T1000 (cell line): ENCODE measurements around the gene H2AZ2.
"Not testable (repeated sequence)": the region's sequence is repeated elsewhere in the genome, so short reads cannot be mapped to it uniquely, and the experiment has no call there.

Experiments used
- DNase-seq: peaks from one replicate; lab custom pipeline; 2025; ENCODE audit warnings: mixed read lengths; lab: John Stamatoyannopoulos, UW

H2AZ2 gene

DNA sequence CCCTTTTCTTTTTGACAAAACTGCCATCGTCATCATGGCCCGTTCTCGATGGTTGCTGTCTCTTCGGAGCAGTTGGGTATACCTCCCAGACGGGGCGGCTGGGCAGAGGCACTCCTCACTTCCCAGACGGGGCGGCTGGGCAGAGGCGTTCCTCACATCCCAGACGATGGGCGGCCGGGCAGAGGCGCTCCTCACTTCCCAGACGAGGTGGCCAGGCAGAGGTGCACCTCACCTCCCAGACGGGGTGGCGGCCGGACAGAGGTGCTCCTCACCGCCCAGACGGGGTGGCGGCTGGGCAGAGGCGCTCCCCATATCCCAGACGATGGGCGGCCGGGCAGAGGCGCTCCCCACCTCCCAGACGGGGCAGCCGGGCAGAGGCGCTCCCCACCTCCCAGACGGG is 22.9 kb upstream of the H2AZ2 start:
- DNase-seq: not testable (repeated sequence)

DNA sequence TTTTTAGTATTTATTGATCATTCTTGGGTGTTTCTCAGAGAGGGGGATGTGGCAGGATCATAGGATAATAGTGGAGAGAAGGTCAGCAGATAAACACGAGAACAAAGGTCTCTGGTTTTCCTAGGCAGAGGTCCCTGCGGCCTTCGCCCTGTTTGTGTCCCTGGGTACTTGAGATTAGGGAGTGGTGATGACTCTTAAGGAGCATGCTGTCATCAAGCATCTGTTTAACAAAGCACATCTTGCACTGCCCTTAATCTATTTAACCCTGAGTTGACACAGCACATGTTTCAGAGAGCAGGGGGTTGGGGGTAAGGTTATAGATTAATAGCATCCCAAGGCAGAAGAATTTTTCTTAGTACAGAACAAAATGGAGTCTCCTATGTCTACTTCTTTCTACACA is 22.4 kb upstream of the H2AZ2 start:
- DNase-seq: not testable (repeated sequence)

DNA sequence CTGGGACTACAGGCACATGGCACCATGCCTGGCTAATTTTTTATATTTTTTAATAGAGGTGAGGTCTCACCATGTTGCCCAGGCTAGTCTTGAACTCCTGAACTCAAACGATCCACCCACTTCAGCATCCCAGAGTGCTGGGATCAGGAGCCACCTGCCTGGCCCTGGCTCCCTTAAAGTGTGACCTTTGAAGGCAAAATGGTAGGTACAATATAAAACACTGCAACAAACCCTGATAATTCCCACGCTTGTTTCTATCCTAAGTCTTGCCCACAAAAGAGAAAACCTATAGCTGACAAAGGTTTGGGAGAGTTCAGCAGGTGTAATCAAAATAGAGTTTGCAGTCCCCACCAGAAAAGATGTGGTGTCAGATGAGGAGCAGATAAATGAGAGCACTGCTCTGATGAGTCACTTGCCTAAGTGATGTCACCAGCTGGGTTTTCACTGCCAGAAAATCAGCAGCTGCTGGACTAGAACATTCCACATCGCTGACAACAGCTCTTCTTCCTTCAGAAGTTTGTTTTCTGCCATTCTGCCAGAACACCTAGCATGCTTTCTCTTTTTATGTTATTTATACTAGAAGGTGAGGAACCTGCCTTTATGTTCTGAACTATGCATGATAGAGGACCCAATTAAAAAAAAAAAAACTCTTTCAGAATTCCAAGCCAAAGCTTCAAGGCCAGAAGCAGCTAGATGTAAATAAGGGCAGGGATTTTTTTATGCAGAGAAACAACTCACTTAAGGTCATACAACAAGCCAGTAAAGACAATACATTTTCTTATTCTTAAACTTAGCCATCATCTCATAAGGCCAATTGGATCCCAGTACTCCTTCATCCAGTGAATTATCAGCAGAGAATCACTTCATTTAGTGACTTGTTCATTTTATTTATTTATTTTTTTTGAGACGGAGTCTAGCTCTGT is 19.4 kb upstream of the H2AZ2 start:
- DNase-seq: peak; percentile 15

DNA sequence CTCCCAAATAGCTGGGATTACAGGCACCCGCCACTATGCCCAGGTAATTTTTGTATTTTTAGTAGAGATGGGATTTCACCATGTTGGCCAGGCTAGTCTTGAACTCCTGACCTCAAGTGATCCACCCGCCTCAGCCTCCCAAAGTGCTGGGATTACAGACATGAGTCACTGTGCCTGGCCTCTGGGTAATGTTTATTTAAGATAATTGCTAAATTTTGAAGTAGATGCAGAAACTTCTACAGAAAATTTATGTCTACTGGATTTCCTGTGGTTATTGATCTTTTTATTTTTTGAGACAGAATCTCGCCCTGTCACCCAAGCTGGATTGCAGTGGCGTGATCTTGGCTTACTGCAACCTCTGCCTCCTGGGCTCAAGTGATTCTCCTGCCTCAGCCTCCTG is 14.1 kb upstream of the H2AZ2 start:
- not testable (repeated sequence) for DNase-seq

DNA sequence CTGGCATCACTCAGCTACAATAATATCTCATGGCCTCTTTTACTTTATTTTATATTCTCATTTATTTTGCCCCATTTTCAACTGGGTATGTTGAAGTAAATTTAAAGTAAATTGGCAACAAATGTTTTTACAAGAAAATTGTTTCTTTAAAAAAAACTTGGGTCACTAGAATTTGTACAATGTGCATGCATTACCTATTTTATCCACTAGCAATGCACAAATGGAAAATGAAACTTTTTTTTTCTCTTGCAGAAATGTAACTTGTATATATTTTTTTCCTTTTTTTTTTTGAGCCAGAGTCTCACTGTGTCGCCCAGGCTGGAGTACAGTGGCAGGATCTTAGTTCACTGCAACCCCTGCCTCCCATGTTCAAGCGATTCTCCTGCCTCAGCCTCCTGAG is 10.3 kb upstream of the H2AZ2 start:
- DNase-seq: no peak

DNA sequence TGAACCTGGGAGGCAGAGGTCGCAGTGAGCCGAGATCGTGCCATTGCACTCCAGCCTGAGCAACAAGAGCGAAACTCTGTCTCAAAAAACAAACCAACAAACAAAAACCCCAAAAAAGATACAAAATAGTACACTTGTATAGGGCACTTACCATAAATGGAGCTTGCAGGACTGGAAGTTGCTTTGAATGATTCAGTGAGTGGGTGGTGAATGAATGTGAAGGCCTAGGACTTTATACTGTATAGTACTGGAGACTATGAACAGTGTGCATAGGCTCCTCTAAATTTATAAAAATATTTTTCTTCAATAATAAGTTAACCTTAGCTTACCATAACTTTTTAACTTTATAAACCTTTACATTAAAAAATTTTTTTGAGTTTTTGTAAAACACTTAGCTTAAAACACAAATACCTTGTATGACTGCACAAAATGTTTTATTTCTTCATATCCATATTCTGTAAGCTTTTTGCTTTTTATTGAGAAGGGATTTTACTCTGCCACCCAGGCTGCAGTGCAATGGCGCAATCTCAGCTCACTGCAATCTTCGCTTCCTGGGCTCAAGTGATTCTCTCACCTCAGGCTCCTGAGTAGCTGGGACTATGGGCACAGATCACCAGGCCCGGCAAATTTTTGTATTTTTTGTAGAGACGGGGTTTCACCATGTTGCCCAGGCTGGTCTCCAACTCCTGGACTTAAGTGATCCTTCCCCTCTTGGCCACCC is 6.9 kb upstream of the H2AZ2 start:
- no peak for DNase-seq

DNA sequence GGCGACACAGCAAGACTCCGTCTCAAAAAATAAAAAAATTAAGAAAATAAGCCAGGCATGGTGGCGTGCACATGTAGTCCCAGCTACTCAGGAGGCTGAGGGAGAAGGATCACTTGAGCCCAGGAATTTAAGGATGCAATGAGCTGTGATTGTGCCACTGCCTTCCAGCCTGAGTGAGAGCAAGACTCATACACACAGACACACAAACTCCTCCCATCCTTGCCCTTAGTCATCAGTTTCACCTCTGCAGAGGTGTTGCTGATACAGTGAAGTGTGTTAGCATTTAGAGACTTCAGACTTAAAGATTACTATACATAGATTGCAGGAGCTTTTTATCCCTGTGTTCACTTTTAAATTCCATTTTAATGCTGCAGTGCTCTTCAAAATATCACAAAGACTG is 5.5 kb upstream of the H2AZ2 start:
- DNase-seq: no peak

DNA sequence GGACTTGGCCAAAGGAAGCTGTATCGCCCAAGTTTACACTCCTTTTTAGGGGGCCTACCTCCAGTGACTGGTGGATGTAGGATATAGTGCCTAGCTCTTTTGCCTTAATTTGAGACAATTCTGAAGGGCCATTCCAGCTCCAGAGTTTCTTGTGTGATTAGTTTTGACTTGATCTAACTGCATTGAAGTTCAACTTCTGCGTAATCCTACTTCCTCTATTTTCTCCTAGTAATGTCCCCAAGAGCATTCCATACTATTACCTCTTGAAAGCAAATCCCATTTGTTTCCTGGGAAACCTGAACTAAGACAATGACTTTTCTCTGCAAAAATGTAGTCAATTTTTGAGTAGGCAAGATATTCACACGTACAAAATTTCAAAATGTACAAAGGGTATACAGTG is 4.7 kb upstream of the H2AZ2 start:
- no peak for DNase-seq

DNA sequence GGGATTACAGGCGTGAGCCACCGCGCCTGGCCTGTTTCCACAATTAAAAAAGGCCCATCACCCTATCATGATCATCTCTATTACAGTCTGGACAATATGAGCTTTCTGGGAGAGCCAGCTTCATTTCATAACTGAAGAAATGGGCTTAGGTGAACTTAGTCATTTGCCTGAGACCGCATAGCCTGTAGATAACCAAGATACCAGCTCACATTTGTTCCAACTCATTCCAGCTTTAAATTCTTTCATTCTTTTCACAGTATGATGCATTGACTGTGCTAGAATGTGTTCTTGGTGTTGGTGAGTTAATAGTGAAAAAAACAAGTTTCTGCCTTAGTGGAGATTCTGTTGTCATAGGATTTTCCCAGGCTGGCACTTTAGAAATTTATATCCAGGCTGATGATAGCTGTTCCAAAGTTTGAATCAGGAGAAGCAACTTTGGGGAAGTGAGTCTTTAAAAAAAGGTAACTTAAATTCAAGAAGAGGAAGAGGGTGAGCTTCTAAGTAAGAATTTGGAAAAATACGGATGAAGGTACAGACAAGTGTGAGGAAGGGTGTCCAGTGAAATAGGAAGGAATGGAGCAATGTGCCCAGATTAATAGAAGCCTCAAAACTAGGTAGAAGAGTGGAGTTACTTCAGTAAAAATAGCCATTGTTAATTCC is 2.1 kb upstream of the H2AZ2 start:
- DNase-seq: no peak

DNA sequence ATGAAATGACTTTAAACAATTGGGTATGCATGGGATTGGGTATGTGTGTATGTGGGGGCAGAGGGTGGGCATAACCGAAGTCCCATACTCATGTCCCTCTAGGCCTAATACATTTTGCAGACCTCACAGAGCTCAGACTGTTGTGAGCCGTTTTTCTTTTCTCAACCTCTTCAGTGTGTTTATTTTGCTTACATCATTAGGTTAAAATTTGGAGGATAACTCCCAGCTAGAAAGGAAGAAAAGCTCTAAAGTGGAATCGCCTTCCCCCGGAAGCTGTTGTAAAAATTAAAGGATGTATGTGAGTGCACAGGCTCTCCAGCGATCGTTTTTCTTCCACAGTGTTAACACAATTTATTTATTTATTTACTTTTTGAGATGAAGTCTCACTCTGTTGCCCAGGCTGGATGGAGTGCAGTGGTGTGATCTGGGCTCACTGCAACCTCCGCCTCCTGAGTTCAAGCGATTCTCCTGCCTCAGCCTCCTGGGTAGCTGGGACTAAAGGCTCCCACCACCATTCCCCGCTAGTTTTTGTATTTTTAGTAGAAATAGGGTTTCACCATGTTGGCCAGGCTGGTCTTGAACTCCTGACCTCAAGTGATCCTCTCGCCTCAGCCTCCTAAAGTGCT is 1.5 kb upstream of the H2AZ2 start:
- no peak for DNase-seq

DNA sequence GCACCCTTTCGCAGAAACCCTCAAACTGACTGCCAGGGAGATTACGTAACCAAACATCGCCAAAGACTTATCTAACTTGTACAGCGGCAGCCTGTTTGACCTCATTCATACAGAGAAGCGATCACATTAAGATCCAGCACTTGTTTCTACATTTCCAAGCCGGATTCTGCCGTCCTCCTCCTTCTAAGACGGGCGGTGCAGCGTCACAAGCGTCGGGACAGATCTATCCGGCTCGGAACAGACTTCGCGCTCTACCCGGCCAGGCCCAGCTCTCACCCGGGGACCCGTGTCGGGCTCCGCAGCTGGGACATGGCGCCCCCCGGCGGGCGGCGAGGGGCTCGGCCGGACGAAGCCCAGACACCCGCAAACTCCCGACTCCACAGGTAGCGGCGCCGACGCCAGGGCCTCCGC is 373 bp downstream of the H2AZ2 start:
- no peak for DNase-seq

DNA sequence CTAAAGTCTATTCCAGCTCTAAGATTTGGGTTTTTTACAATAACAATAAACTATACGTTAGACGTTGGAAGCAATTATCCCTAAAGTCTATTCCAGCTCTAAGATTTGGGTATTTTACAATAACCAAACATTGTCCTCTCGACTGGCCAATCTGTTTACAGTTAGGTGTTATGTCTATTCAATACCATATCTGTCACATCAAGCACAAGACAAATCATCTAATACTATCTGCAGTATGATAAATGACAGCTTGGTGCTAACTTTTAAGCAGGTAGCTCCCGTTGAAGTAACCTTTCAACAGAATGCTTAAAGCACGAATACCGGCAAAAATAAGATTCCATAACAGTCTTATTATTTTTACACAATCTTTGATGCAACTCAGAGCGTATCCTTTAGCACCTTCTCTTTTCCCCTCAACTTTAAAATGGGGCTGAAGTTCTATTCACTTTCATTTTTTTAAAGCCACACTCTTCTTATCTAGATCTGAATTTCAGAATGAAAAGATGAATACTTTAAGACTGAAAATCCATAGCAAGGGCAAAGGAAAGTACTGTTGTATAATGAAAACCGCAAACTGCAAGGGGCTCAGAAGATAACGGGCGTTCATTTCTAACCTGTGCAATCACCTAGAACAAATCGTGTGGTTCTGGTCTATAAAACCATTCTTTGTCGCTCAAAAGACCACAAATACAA is 925 bp downstream of the H2AZ2 start:
- no peak for DNase-seq

DNA sequence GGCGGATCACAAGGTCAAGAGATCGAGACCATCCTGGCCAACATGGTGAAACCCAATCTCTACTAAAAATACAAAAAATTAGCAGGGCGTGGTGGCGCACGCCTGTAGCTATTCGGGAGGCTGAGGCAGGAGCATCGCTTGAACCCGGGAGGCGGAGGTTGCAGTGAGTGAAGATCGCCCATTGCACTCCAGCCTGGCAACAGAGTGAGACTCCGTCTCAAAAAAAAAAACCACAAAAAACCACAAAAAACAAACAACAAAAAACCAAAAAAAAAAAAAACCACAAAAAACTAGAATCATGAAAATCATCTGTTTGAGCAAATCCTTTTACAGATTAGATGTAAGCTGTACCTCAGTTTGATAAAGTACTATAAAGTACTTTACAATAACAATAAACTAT is 1.5 kb downstream of the H2AZ2 start:
- DNase-seq: not testable (repeated sequence)

DNA sequence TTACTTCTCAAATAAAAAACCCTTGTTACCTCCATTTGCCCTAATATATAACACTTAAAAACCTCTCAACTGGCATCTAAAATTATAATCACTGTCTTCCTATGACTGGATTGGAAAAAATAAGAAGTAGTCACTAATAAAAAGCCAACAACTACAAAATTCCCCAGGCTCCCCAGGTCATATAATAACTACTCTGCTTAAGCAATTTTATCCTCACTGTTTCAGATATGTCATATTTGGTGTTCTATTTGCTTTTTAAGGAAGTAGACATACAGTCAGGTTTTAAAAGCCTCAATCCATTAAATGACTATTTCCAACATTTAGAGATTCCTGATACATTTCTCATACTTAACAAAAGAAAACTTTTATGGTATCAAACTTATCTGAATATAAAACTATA is 2.4 kb downstream of the H2AZ2 start:
- DNase-seq: no peak

DNA sequence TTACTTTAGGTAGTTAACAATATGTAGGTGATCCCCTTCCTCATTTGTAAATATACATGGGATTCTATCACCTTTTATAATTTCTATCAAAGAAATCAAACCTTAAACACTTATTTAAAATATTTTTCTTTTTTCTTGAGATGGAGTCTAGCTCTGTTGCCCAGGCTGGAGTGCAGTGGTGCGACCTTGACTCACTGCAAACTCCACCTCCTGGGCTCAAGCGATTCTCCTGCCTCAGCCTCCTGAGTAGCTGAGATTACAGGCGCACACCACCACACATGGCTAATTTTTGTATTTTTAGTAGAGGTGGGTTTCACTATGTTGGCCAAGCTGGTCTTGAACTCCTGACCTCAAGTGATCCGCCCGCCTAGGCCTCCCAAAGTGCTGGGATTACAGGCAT is 4.4 kb downstream of the H2AZ2 start:
- not testable (repeated sequence) for DNase-seq

DNA sequence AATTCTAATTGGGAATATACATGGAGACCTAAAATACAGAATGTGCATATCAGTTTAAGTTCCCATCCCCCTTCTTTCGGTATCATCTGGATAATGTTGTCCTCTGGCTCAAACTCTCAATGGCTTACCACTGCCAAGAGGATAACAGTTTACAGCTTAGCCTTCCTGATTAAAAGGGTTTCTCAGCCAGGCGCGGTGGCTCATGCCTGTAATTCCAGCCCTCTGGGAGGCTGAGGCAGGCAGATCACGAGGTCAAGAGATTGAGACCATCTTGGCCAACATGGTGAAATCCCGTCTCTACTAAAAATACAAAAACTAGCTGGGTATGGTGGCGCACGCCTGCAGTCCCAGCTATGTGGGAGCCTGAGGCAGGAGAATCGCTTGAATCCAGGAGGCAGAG is 5.2 kb downstream of the H2AZ2 start:
- not testable (repeated sequence) for DNase-seq

DNA sequence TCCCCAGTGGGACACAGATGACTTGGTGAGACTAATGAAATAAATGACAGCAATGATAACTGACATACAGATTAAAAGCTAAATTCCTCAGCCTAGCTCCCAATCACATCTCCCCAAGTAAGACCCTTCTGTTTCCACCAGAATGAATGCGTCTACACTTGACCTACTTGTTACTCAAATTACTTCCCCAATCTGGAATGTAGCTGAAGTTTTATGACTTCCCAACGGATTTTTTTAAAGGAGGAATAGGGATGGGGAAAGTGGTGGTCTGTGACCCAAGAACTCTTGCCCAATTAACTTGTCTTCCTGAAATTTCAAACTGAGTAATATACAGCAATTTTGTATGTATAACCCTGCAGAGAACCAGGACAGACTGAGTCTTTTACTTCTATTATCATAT is 9.1 kb downstream of the H2AZ2 start:
- DNase-seq: no peak

DNA sequence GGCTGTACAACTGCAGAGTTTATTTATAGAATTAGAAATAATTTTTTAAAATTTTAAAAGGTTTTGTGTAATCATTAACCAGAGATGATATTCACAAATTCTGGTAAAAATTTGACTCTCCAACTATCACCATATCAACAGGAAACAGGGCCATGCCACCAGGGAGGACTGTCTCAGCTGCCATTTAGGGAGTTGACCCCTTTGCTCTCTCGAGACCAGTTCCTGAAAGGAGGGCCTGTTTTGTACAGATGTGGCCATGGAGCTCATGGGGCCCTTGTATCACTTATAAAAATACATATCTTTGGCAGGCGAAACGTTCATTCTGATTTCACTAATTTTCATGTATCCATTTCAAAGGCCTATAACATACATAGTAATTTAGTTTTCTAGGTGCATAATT is 20.3 kb downstream of the H2AZ2 start:
- no peak for DNase-seq

DNA sequence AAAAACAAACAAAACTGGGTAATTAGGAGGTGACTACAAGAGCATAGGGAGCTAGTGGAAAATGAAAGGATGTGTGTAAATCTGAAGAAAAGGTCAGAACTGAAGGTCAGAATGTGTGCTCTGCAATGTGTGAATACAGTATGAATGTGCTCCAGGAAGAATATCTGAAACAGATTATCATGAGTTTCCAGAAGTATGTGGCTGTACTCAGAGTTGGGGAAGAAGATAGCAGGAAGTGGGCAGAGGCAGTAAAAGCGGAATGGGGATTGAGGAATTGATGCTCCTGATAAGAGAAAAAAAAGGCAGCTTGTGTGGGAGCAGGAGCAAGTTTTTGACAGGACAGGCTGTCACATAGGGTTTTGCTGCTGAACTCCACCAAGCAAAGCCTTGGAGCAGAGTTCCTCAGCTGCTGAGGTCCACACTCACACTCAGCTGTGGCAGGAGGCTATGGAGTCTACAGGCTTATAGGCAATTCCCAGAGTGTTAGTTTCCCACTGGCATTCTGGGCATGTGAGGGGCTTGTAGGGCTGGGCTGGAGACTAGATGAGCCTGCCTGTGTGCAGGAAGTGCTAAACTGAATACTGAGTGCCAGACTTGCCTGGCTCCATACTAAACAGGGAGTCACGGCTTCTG is 22.9 kb downstream of the H2AZ2 start:
- no peak for DNase-seq

DNA sequence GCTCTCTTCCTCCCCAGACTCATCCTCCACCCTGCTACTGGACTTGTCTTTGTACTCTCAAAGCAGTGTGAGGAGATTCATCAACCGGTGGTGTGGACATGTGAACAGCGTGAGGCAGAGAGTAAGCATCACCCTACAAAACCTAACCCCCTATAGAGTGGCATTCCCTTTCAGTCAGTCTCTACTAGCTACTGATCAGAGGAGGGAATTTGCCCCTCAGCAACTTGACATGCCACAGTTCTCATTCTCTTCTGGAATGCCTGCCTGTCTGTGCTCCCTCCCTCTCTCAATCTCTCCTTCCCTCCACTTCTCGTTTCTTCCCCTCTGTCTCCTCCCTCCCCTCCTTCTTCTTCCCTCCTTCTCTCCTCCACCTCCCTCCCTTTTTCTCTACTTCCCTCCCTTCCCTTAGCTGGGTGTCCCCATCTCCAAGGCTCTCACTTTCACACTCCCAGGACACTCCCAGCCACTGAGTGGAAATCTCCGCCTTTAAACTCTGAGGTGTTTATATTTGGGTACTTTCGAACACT is 24.6 kb downstream of the H2AZ2 start:
- DNase-seq: no peak

DNA sequence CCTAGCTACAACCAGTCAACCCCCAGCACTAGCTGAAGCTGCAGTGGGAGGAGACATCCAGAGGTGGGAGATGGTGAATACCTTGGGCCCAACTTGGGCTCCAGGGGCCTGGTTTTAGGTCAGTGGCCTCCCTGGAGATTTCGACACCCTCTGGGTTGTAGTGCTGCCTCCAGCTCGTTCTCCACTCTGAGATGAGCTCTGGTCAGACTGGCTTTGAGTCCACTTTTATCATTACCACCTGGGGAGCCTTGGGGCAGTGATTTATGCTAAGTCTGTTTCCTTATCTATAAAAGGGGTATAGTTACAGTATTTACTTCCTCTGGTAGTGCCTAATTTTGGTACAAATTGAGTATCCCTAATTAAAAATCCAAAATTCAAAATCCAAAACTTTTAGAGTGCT is 28.6 kb downstream of the H2AZ2 start:
- DNase-seq: no peak
